ENCODE measurements around the gene TMEM204.

Gene TMEM204

GRCh38 chr16:1534021-1535020 is 855 bp downstream of the TMEM204 start:
- H3K27ac ChIP-seq (ENCODE audit: poor library complexity, severe bottlenecking): no peak overlapping the region
- no peak overlapping the region for H3K4me3 ChIP-seq (ENCODE audit: severe bottlenecking)
- no peaks in the 10 kb centered on the region for H3K9me3 ChIP-seq (ENCODE audit: severe bottlenecking)
- no peak for TF ChIP-seq CTCF (IDR thresholded peaks at IDR 0.05; ENCODE audit: poor library complexity, severe bottlenecking)
- DNase-seq (ENCODE audit: low spot score) (no peak), ATAC-seq (ENCODE audit: low read depth) (no peak)
- no peaks in the 10 kb centered on the region for H3K36me3 ChIP-seq (ENCODE audit: low read depth)
- peaks cover 6% of the 10 kb centered on the region for H3K4me1 ChIP-seq (ENCODE audit: insufficient read depth, poor library complexity, severe bottlenecking)
- H3K27me3 ChIP-seq (ENCODE audit: insufficient read depth, poor library complexity, severe bottlenecking): no peaks in the 10 kb centered on the region

- H3K4me3 ChIP-seq (ENCODE audit: severe bottlenecking): no peak overlapping the region
- H3K9me3 ChIP-seq (ENCODE audit: severe bottlenecking): no peaks in the 10 kb centered on the region
- H3K36me3 ChIP-seq (ENCODE audit: low read depth): no peaks in the 10 kb centered on the region
- ATAC-seq (ENCODE audit: low read depth) (no peak), DNase-seq (ENCODE audit: low spot score) (peak; percentile 58)
- no peaks in the 10 kb centered on the region for H3K27me3 ChIP-seq (ENCODE audit: insufficient read depth, poor library complexity, severe bottlenecking)
- H3K4me1 ChIP-seq (ENCODE audit: insufficient read depth, poor library complexity, severe bottlenecking): peaks cover 1% of the 10 kb centered on the region
- no peak overlapping the region for H3K27ac ChIP-seq (ENCODE audit: poor library complexity, severe bottlenecking)
- no peak for TF ChIP-seq CTCF (IDR thresholded peaks at IDR 0.05; ENCODE audit: poor library complexity, severe bottlenecking)
Measured at GRCh38 chr16:1535391-1536291, 2.2 kb downstream of the TMEM204 start.

GRCh38 chr16:1536601-1537000 is 3.1 kb downstream of the TMEM204 start:
- DNase-seq (ENCODE audit: low spot score) (peak; percentile 53), ATAC-seq (ENCODE audit: low read depth) (no peak)
- Histone ChIP-seq H3K27ac (ENCODE audit: poor library complexity, severe bottlenecking) (no peak overlapping the region), H3K36me3 (ENCODE audit: low read depth) (no peaks in the 10 kb centered on the region), H3K27me3 (ENCODE audit: insufficient read depth, poor library complexity, severe bottlenecking) (no peaks in the 10 kb centered on the region), H3K9me3 (ENCODE audit: severe bottlenecking) (no peaks in the 10 kb centered on the region), H3K4me1 (ENCODE audit: insufficient read depth, poor library complexity, severe bottlenecking) (no peaks in the 10 kb centered on the region), H3K4me3 (ENCODE audit: severe bottlenecking) (no peak overlapping the region)
- no peak for TF ChIP-seq CTCF (IDR thresholded peaks at IDR 0.05; ENCODE audit: poor library complexity, severe bottlenecking)

GRCh38 chr16:1537138-1537577 is 3.7 kb downstream of the TMEM204 start:
- no peaks in the 10 kb centered on the region for H3K4me1 ChIP-seq (ENCODE audit: insufficient read depth, poor library complexity, severe bottlenecking)
- H3K9me3 ChIP-seq (ENCODE audit: severe bottlenecking): no peaks in the 10 kb centered on the region
- TF ChIP-seq CTCF (IDR thresholded peaks at IDR 0.05; ENCODE audit: poor library complexity, severe bottlenecking): no peak
- ATAC-seq (ENCODE audit: low read depth) (no peak), DNase-seq (ENCODE audit: low spot score) (peak; percentile 65)
- H3K36me3 ChIP-seq (ENCODE audit: low read depth): no peaks in the 10 kb centered on the region
- no peaks in the 10 kb centered on the region for H3K27me3 ChIP-seq (ENCODE audit: insufficient read depth, poor library complexity, severe bottlenecking)
- H3K27ac ChIP-seq (ENCODE audit: poor library complexity, severe bottlenecking): no peak overlapping the region
- H3K4me3 ChIP-seq (ENCODE audit: severe bottlenecking): no peak overlapping the region
